PFSK-1 (cell line): ENCODE data around the gene RBKS.

Experiments used
- FOXP2 ChIP-seq: optimal IDR thresholded peaks from 2 replicates; pipeline ENCODE3; 2011; ENCODE audit warnings: borderline replicate concordance, control low read depth, inconsistent platforms; ENCODE audit not compliant: insufficient read depth; ENCODE audit errors: extremely low read length, extremely low read depth
- POLR2AphosphoS5 ChIP-seq: IDR thresholded peaks from 2 replicates; pipeline ENCODE4 v1.6.1; 2012; ENCODE audit warnings: low read depth, mild to moderate bottlenecking, control low read depth, low read length, moderate library complexity
- REST ChIP-seq, 2 experiments: IDR thresholded peaks; 2 replicates each; pipeline versions ENCODE4 v1.6.1 to v1.8.0; 2011 to 2012; ENCODE audit warnings: low read depth in 2 of 2, low read length in 2 of 2, control low read depth in 1 of 2, inconsistent platforms in 1 of 2, mild to moderate bottlenecking in 1 of 2, moderate library complexity in 1 of 2; ENCODE audit not compliant: insufficient read depth in 1 of 2
- SIN3A ChIP-seq: IDR thresholded peaks from 2 replicates; pipeline ENCODE4 v1.6.1; 2012; ENCODE audit warnings: mild to moderate bottlenecking, low read length, moderate library complexity, borderline replicate concordance; ENCODE audit not compliant: insufficient read depth
- TAF1 ChIP-seq: IDR thresholded peaks from 2 replicates; pipeline ENCODE4 v1.6.1; 2012; ENCODE audit warnings: low read length, control low read depth, borderline replicate concordance; ENCODE audit not compliant: insufficient read depth

Gene RBKS

GRCh38 chr2:27875089-27875881 lies 14.9 kb downstream of the RBKS start:
- TF ChIP-seq FOXP2, result no peak
- TF ChIP-seq POLR2AphosphoS5, result no peak
- no peak for TF ChIP-seq TAF1
- TF ChIP-seq REST (IDR thresholded peaks at IDR 0.05; ENCODE audit: insufficient read depth in 1 of 2, low read depth in 2 of 2, low read length in 2 of 2), result no peak
- no peak for TF ChIP-seq SIN3A

- TF ChIP-seq TAF1 (no peak), FOXP2 (no peak), SIN3A (no peak), REST (IDR thresholded peaks at IDR 0.05; ENCODE audit: insufficient read depth in 1 of 2, low read depth in 2 of 2, low read length in 2 of 2) (no peak), POLR2AphosphoS5 (no peak)
Observed at GRCh38 chr2:27873091-27873490, 17.1 kb downstream of the RBKS start.

GRCh38 chr2:27871802-27872201 lies 18.4 kb downstream of the RBKS start:
- TF ChIP-seq TAF1, result no peak
- TF ChIP-seq SIN3A, result no peak
- TF ChIP-seq POLR2AphosphoS5, result no peak
- TF ChIP-seq FOXP2, result no peak
- TF ChIP-seq REST (IDR thresholded peaks at IDR 0.05; ENCODE audit: insufficient read depth in 1 of 2, low read depth in 2 of 2, low read length in 2 of 2), result no peak

- TF ChIP-seq SIN3A (no peak), REST (IDR thresholded peaks at IDR 0.05; ENCODE audit: insufficient read depth in 1 of 2, low read depth in 2 of 2, low read length in 2 of 2) (no peak), POLR2AphosphoS5 (no peak), TAF1 (no peak), FOXP2 (no peak)
Observed at GRCh38 chr2:27870724-27871123, 19.5 kb downstream of the RBKS start.
